DOHH2 (cell line): Measurements from ENCODE around the gene XCL2.

Experiments used
- H3F3A ChIP-seq: fragments of 200-600 bp; sonication (generic), shearing (Covaris generic); 2 replicates; pipeline ENCODE4 v1.6.0; 2016; ENCODE audit warnings: antibody characterized with exemption, mild to moderate bottlenecking; ENCODE audit not compliant: control insufficient read depth, insufficient read depth
- H3K27ac ChIP-seq: fragments of 200-600 bp; sonication (generic); 2 replicates; pipeline ENCODE4 v1.5.1; 2014; ENCODE audit warnings: low read depth, mild to moderate bottlenecking, low read length, moderate library complexity
- H3K27me3 ChIP-seq: fragments of 200-600 bp; sonication (generic); 2 replicates; pipeline ENCODE4 v1.6.1; 2014; ENCODE audit warnings: mild to moderate bottlenecking, low read length, mixed read lengths; ENCODE audit not compliant: control insufficient read depth
- H3K36me3 ChIP-seq: fragments of 200-600 bp; sonication (generic); 2 replicates; pipeline ENCODE4 v1.6.1; 2014; ENCODE audit warnings: mild to moderate bottlenecking, low read length, moderate library complexity, mixed read lengths; ENCODE audit not compliant: control insufficient read depth
- H3K4me1 ChIP-seq: fragments of 200-600 bp; sonication (generic); 2 replicates; pipeline ENCODE4 v1.6.1; 2014; ENCODE audit warnings: mild to moderate bottlenecking, low read length, mixed read lengths; ENCODE audit not compliant: control insufficient read depth
- H3K4me2 ChIP-seq: fragments of 200-600 bp; sonication (generic); 2 replicates; pipeline ENCODE4 v1.6.0; 2014; ENCODE audit warnings: mild to moderate bottlenecking, low read length, moderate library complexity
- H3K4me3 ChIP-seq: fragments of 200-600 bp; sonication (generic); 2 replicates; pipeline ENCODE4 v1.5.1; 2014; ENCODE audit warnings: mild to moderate bottlenecking, low read length, mixed read lengths
- H3K79me2 ChIP-seq: fragments of 200-600 bp; sonication (generic); 2 replicates; pipeline ENCODE4 v1.6.1; 2014; ENCODE audit warnings: mild to moderate bottlenecking, low read length, mixed read lengths; ENCODE audit not compliant: control insufficient read depth
- H3K9me2 ChIP-seq: fragments of 200-600 bp; sonication (generic); replicated peaks from 2 replicates; pipeline ENCODE4 v1.6.1; 2014; ENCODE audit warnings: mild to moderate bottlenecking, low read length, mixed read lengths; ENCODE audit not compliant: control insufficient read depth
- H3K9me3 ChIP-seq: fragments of 200-600 bp; sonication (generic); 2 replicates; pipeline ENCODE4 v1.6.1; 2014; ENCODE audit warnings: antibody characterized with exemption, low read length, mixed read lengths; ENCODE audit not compliant: control insufficient read depth, insufficient read depth
- H4K20me1 ChIP-seq: fragments of 200-600 bp; sonication (generic); 2 replicates; pipeline ENCODE4 v1.6.0; 2014; ENCODE audit warnings: low read depth, mild to moderate bottlenecking, antibody characterized with exemption, low read length, moderate library complexity; ENCODE audit not compliant: control insufficient read depth, insufficient read depth
- CTCF ChIP-seq: fragments of 200-600 bp; sonication (generic); IDR thresholded peaks from one replicate; pipeline ENCODE4 v1.5.1; 2014; ENCODE audit warnings: antibody characterized with exemption, mild to moderate bottlenecking, low read depth, low read length; ENCODE audit not compliant: poor library complexity, severe bottlenecking
- EZH2phosphoT487 ChIP-seq: fragments of 200-600 bp; sonication (generic); IDR thresholded peaks from 2 replicates; pipeline ENCODE4 v1.6.1; 2017; ENCODE audit warnings: borderline replicate concordance, mild to moderate bottlenecking, antibody characterized with exemption, low read length, moderate library complexity, mixed read lengths

Gene XCL2

GRCh38 chr1:168509210-168509609 is 34.6 kb downstream of the XCL2 start:
- no peaks in the 10 kb centered on the region for H3K9me2 ChIP-seq
- H3K4me1 ChIP-seq = no peaks in the 10 kb centered on the region
- H3K9me3 ChIP-seq = no peaks in the 10 kb centered on the region
- no peaks in the 10 kb centered on the region for H3F3A ChIP-seq
- no peaks in the 10 kb centered on the region for H3K36me3 ChIP-seq
- no peaks in the 10 kb centered on the region for H3K27me3 ChIP-seq
- H3K27ac ChIP-seq = no peak overlapping the region
- H3K4me3 ChIP-seq = no peak overlapping the region
- H3K79me2 ChIP-seq = no peaks in the 10 kb centered on the region
- no peak overlapping the region for H3K4me2 ChIP-seq
- TF ChIP-seq EZH2phosphoT487 (no peak), CTCF (no peak)
- no peaks in the 10 kb centered on the region for H4K20me1 ChIP-seq

GRCh38 chr1:168507828-168508227 is 36.0 kb downstream of the XCL2 start:
- H4K20me1 ChIP-seq = no peaks in the 10 kb centered on the region
- H3K9me3 ChIP-seq = no peaks in the 10 kb centered on the region
- H3K36me3 ChIP-seq = no peaks in the 10 kb centered on the region
- no peak overlapping the region for H3K4me3 ChIP-seq
- no peaks in the 10 kb centered on the region for H3K9me2 ChIP-seq
- TF ChIP-seq CTCF (no peak), EZH2phosphoT487 (no peak)
- H3K4me1 ChIP-seq = no peaks in the 10 kb centered on the region
- no peaks in the 10 kb centered on the region for H3K27me3 ChIP-seq
- no peak overlapping the region for H3K27ac ChIP-seq
- no peak overlapping the region for H3K4me2 ChIP-seq
- no peaks in the 10 kb centered on the region for H3F3A ChIP-seq
- no peaks in the 10 kb centered on the region for H3K79me2 ChIP-seq

GRCh38 chr1:168507231-168507630 is 36.6 kb downstream of the XCL2 start:
- no peaks in the 10 kb centered on the region for H3K9me2 ChIP-seq
- TF ChIP-seq EZH2phosphoT487 = no peak
- TF ChIP-seq CTCF = no peak
- no peaks in the 10 kb centered on the region for H3K79me2 ChIP-seq
- no peak overlapping the region for H3K4me3 ChIP-seq
- no peaks in the 10 kb centered on the region for H3K36me3 ChIP-seq
- H3F3A ChIP-seq = no peaks in the 10 kb centered on the region
- H3K27ac ChIP-seq = no peak overlapping the region
- no peaks in the 10 kb centered on the region for H3K27me3 ChIP-seq
- no peaks in the 10 kb centered on the region for H4K20me1 ChIP-seq
- H3K4me1 ChIP-seq = no peaks in the 10 kb centered on the region
- no peaks in the 10 kb centered on the region for H3K9me3 ChIP-seq
- H3K4me2 ChIP-seq = no peak overlapping the region

- H3K9me3 ChIP-seq = no peaks in the 10 kb centered on the region
- H3F3A ChIP-seq = no peaks in the 10 kb centered on the region
- no peak overlapping the region for H3K4me2 ChIP-seq
- H3K27me3 ChIP-seq = no peaks in the 10 kb centered on the region
- no peaks in the 10 kb centered on the region for H3K36me3 ChIP-seq
- TF ChIP-seq EZH2phosphoT487 (no peak), CTCF (no peak)
- H3K27ac ChIP-seq = no peak overlapping the region
- H3K4me1 ChIP-seq = no peaks in the 10 kb centered on the region
- no peaks in the 10 kb centered on the region for H3K79me2 ChIP-seq
- no peak overlapping the region for H3K4me3 ChIP-seq
- H4K20me1 ChIP-seq = no peaks in the 10 kb centered on the region
- H3K9me2 ChIP-seq = no peaks in the 10 kb centered on the region
These were observed 37.5 kb downstream of the XCL2 start for GRCh38 chr1:168506204-168506819.
